CD4-positive, alpha-beta memory T cell (primary cell): ENCODE data around the gene LTK. TPM values are rescaled to one million over a fixed set of nuclear protein-coding genes. Genes with fewer than 3 reads are reported as not detected.

ENCODE experiments used
- CTCF ChIA-PET: fragments of 350-600 bp; sonication (Branson Sonifier 250); formaldehyde crosslinking; loops from one replicate; lab custom pipeline; 2021; ENCODE audit warnings: inconsistent platforms; ENCODE audit not compliant: partially characterized antibody; lab: Charles Lee
- POLR2A ChIA-PET: fragments of 350-600 bp; sonication (Branson Sonifier 250); formaldehyde crosslinking; loops from one replicate; lab custom pipeline; 2021; ENCODE audit not compliant: partially characterized antibody; lab: Charles Lee
- DNase-seq, 5 donors: peaks; one replicate each; pipeline versions ENCODE4 v3.0.0 to v3.0.0-alpha.2; 2020 to 2022; ENCODE audit warnings: mixed read lengths in 1 of 5
- H3K27ac ChIP-seq: one replicate; pipeline ENCODE4 v1.7.0; 2013; ENCODE audit warnings: low read depth, low read length
- H3K27me3 ChIP-seq: 2 replicates; pipeline ENCODE4 v1.7.0; 2013; ENCODE audit warnings: mild to moderate bottlenecking, low read length, moderate library complexity; ENCODE audit not compliant: insufficient read depth
- H3K36me3 ChIP-seq: 2 replicates; pipeline ENCODE4 v1.7.0; 2013; ENCODE audit warnings: mild to moderate bottlenecking, low read length, moderate library complexity; ENCODE audit not compliant: insufficient read depth
- H3K4me1 ChIP-seq: 2 replicates; pipeline ENCODE4 v1.7.0; 2013; ENCODE audit warnings: mild to moderate bottlenecking, low read length, moderate library complexity; ENCODE audit not compliant: insufficient read depth
- H3K4me3 ChIP-seq, 2 donors: one replicate each; pipeline ENCODE4 v1.7.0; 2013; ENCODE audit warnings: low read length in 2 of 2, mild to moderate bottlenecking in 1 of 2
- H3K9me3 ChIP-seq, 2 donors: one replicate each; pipeline ENCODE4 v1.7.0; 2013; ENCODE audit warnings: low read length in 2 of 2, control low read depth in 1 of 2; ENCODE audit not compliant: control insufficient read depth in 1 of 2
- H3K27ac Mint-ChIP-seq, 7 donors: one replicate each; pipeline ENCODE4 v1.8.0; 2020 to 2021; ENCODE audit warnings: mixed read lengths in 7 of 7, mild to moderate bottlenecking in 6 of 7, inconsistent platforms in 3 of 7, moderate library complexity in 3 of 7
- H3K27me3 Mint-ChIP-seq, 2 donors: one replicate each; pipeline ENCODE4 v1.8.0; 2020 to 2021; ENCODE audit warnings: mixed read lengths in 2 of 2
- H3K36me3 Mint-ChIP-seq, 2 donors: one replicate each; pipeline ENCODE4 v1.8.0; 2020 to 2021; ENCODE audit warnings: mixed read lengths in 2 of 2, inconsistent platforms in 1 of 2, mild to moderate bottlenecking in 1 of 2
- H3K4me1 Mint-ChIP-seq, 4 donors: one replicate each; pipeline ENCODE4 v1.8.0; 2020 to 2021; ENCODE audit warnings: mixed read lengths in 4 of 4, mild to moderate bottlenecking in 1 of 4
- H3K4me3 Mint-ChIP-seq, 8 donors: one replicate each; pipeline ENCODE4 v1.8.0; 2020 to 2021; ENCODE audit warnings: mixed read lengths in 8 of 8, mild to moderate bottlenecking in 7 of 8, moderate library complexity in 6 of 8, inconsistent platforms in 3 of 8
- H3K9me3 Mint-ChIP-seq, 8 donors: one replicate each; pipeline ENCODE4 v1.8.0; 2020 to 2021; ENCODE audit warnings: mixed read lengths in 8 of 8, mild to moderate bottlenecking in 5 of 8, inconsistent platforms in 3 of 8, moderate library complexity in 1 of 8
- intact Hi-C: fragments of 100-400 bp; cut with micrococcal nuclease; formaldehyde crosslinking; loops from one replicate; pipeline ENCODE4 v1.15.1; 2023
- polyA plus RNA-seq, 2 donors: library from polyadenylated mRNA; unstranded; fragments of 300-500 nt; fragmentation: Illumina TruSeq; gene quantifications; one replicate each; pipeline ENCODE4 v1.2.3, GENCODE V29; 2021
- total RNA-seq, 2 experiments: library from RNA; stranded (reverse); gene quantifications; one replicate each; pipeline ENCODE4 v1.2.3, GENCODE V29; 2021

LTK gene
- total and polyA plus RNA-seq, 4 experiments from 2014 or later = 1.9 to 5.1 (median 3.7) TPM

DNA sequence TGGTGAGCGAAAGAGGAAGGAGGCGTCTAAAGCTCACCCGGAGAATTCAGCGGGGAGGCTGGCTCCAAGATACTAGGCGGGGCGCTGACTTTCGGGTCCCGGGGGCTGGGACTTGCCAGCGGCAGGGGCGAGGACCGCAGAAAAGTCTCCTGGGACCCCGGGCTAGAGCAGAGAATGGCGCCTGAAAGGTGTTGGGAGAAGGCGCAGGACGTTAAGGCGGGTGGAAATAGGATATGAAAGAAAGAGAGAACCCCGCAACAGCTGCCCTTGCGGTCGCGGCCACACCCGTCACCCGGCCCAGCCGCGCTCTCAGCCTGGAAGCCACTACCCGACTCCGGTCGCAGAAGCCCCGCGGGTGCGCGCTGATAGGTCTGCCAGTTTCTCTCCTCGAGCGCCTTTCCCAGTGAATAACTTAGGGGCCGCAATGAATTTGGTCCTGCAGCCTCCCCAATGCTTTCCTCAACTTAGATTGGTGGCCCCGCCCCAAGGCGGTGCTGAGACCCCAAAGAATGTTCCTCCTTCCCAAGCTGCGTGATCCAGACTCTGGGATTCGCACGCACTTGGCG, 604 bp downstream of the LTK start:
- ChIA-PET POLR2A (interaction anchor here (1.7 to 1.8 kb wide), 2 partner anchors 19 to 109 kb away, joined by 4 to 5 read pairs; partner anchors contain the start of gene ITPKA), CTCF (interaction anchor here (0.9 kb wide), 1 partner anchor 47 kb away, joined by 3 read pairs; no protein-coding TSS in a partner anchor)
- H3K9me3 Mint-ChIP-seq = no peaks in the 10 kb centered on the region
- H3K27ac Mint-ChIP-seq = peak overlapping the region in 6 of 7 donors; percentile 65 to 75 (median 68)
- H3K4me3 ChIP-seq = peak overlapping the region; percentile 52 to 57
- DNase-seq = peak in 2 of 5 donors; percentile 26 to 38
- peaks cover 17% of the 10 kb centered on the region for H3K27me3 ChIP-seq
- no peaks in the 10 kb centered on the region for H3K9me3 ChIP-seq
- no peaks in the 10 kb centered on the region for H3K36me3 ChIP-seq
- peaks cover 6 to 33% (median 24%) of the 10 kb centered on the region in 4 donors for H3K4me1 Mint-ChIP-seq
- H3K4me3 Mint-ChIP-seq = peak overlapping the region; percentile 81 to 86 (median 83)
- H3K27me3 Mint-ChIP-seq = peaks cover 10 to 13% of the 10 kb centered on the region in 2 donors
- H3K4me1 ChIP-seq = peaks cover 27% of the 10 kb centered on the region
- peaks cover 0 to 3% of the 10 kb centered on the region in 2 donors for H3K36me3 Mint-ChIP-seq
- intact Hi-C loops = loop anchor here (2.0 kb wide), 1 partner anchor 48 kb away; no protein-coding TSS in a partner anchor
- H3K27ac ChIP-seq = no peak overlapping the region

DNA sequence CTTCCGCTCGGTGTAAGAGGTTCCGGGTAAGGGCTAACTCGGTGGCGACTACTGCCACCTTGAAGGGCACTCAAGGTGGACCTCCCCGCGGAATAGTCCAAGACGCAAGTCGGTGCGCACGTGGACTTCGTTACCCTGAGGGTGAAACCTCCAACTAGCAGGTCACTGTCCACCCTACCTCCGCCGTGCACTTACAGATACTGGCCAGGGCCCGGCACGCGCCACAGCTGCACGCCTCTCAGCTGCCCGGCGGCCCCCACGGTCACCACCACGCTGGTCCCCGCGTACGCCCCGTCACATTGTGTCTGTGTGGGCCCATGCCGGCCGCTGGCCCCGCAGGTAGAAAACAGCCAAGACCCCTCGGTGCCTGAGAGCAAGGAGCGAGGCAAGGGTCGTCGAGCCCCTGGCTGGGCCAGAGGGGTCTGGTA, 1.1 kb downstream of the LTK start:
- H3K9me3 ChIP-seq = no peaks in the 10 kb centered on the region
- peak overlapping the region in 1 of 2 donors; percentile 52 for H3K4me3 ChIP-seq
- Mint-ChIP-seq H3K4me1 (peaks cover 6 to 33% (median 24%) of the 10 kb centered on the region in 4 donors), H3K4me3 (peak overlapping the region; percentile 81 to 86 (median 83)), H3K27me3 (peaks cover 10 to 13% of the 10 kb centered on the region in 2 donors), H3K27ac (peak overlapping the region in 4 of 7 donors; percentile 65 to 74 (median 68)), H3K36me3 (peaks cover 0 to 3% of the 10 kb centered on the region in 2 donors), H3K9me3 (no peaks in the 10 kb centered on the region)
- POLR2A ChIA-PET = interaction anchor here (1.7 to 1.8 kb wide), 2 partner anchors 19 to 109 kb away, joined by 4 to 5 read pairs; partner anchors contain the start of gene ITPKA
- peaks cover 27% of the 10 kb centered on the region for H3K4me1 ChIP-seq
- DNase-seq = no peak
- H3K27ac ChIP-seq = no peak overlapping the region
- CTCF ChIA-PET = no interaction called here
- H3K36me3 ChIP-seq = no peaks in the 10 kb centered on the region
- intact Hi-C loops = loop anchor here (2.0 kb wide), 1 partner anchor 48 kb away; no protein-coding TSS in a partner anchor
- H3K27me3 ChIP-seq = peaks cover 17% of the 10 kb centered on the region

DNA sequence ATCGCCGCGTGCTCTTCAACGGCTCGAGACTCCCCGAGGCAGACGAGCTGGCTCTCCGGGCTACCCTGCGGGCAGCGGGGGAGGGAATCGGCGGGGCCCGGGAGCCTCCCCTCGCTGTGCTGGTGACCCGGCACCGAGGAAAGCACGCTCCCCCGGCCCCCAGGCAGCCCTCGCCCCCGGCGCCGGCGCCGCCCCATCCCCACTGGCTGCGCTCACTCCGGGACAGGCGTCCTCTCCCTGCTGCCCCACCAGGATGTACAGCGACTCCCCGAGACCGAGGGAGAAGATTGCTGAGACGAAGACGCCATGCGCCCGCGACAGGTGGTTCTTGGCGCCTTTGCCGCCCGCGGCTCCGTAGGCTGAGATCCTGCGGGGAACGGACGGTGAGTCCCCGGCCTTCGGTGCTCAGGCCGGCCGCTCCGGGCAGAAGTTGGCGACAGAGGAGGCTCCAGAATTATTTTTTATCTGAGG, 1.7 kb downstream of the LTK start:
- H3K27me3 Mint-ChIP-seq = peaks cover 10 to 13% of the 10 kb centered on the region in 2 donors
- peak overlapping the region; percentile 81 to 86 (median 83) for H3K4me3 Mint-ChIP-seq
- peaks cover 27% of the 10 kb centered on the region for H3K4me1 ChIP-seq
- POLR2A ChIA-PET = interaction anchor here (1.0 to 1.5 kb wide), 2 partner anchors 11 to 18 kb away, joined by 4 to 5 read pairs; no protein-coding TSS in a partner anchor
- peak overlapping the region in 1 of 2 donors; percentile 52 for H3K4me3 ChIP-seq
- H3K9me3 ChIP-seq = no peaks in the 10 kb centered on the region
- no peaks in the 10 kb centered on the region for H3K9me3 Mint-ChIP-seq
- H3K36me3 ChIP-seq = no peaks in the 10 kb centered on the region
- no peak overlapping the region for H3K27ac ChIP-seq
- CTCF ChIA-PET = no interaction called here
- H3K4me1 Mint-ChIP-seq = peaks cover 6 to 33% (median 24%) of the 10 kb centered on the region in 4 donors
- DNase-seq = peak in 2 of 5 donors; percentile 28 to 30
- peak overlapping the region in 2 of 7 donors; percentile 6 to 65 for H3K27ac Mint-ChIP-seq
- H3K36me3 Mint-ChIP-seq = peaks cover 0 to 3% of the 10 kb centered on the region in 2 donors
- intact Hi-C loops = loop anchor here (2.0 kb wide), 1 partner anchor 47 kb away; no protein-coding TSS in a partner anchor
- peaks cover 17% of the 10 kb centered on the region for H3K27me3 ChIP-seq

DNA sequence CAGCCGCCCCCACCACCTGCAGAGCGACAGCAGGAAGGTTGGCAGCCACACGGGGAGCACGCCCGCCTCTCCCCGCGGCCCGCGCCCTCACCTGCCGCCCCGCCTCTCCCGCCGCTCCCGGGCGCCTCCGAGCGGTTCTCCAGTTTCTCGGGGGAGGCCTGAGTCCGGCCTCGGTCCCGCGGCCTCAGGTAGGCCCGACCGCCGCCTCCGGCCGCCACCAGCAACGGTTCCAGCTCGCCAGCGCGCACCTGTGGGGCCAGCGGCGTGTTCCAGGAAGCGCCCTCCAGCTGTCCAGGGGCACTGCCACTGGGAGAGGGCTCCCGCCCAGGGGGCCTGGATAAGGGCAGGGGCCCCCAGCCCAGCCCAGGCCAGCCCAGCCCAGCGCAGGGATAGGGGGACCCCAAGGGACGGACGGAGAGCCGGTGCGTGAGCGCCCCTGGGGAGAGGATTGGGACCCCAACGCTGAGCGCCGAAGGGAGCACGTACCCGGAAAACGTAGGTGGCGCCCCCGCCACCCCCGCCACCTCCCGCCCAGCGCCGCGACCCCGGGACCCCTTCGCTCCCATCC, 2.2 kb downstream of the LTK start:
- Mint-ChIP-seq H3K27me3 (peaks cover 10 to 13% of the 10 kb centered on the region in 2 donors), H3K4me3 (peak overlapping the region in 1 of 8 donors; percentile 84), H3K4me1 (peaks cover 6 to 33% (median 24%) of the 10 kb centered on the region in 4 donors), H3K9me3 (no peaks in the 10 kb centered on the region), H3K36me3 (no peaks in the 10 kb centered on the region), H3K27ac (no peak overlapping the region)
- Histone ChIP-seq H3K27me3 (peaks cover 17% of the 10 kb centered on the region), H3K4me3 (no peak overlapping the region), H3K36me3 (no peaks in the 10 kb centered on the region), H3K27ac (no peak overlapping the region), H3K4me1 (peaks cover 27% of the 10 kb centered on the region), H3K9me3 (no peaks in the 10 kb centered on the region)
- POLR2A ChIA-PET = interaction anchor here (1.0 to 1.5 kb wide), 2 partner anchors 10 to 17 kb away, joined by 4 to 5 read pairs; no protein-coding TSS in a partner anchor
- CTCF ChIA-PET = no interaction called here
- no peak for DNase-seq
- intact Hi-C loops = no loop called here

DNA sequence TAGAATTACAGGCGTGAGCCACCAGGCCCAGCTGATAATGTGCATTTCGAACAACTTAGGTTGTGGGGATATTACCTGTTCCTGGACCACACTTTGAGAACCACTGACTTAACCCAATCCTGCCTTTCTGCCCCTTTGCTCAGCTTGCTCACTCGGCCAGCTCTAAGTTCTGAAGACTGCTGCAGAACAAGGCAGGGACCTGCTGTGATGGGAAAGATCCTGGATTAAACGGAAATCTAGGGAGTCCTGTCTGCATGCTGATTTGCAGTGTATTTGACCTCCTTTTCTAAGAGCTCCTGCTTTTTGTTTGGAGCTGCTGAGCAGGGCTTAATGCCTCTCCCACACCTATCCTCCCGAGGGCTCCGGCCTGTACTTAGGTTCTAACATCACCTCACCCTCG, 2.9 kb downstream of the LTK start:
- Mint-ChIP-seq H3K4me3 (peak overlapping the region in 5 of 8 donors; percentile 17 to 52 (median 38)), H3K9me3 (no peaks in the 10 kb centered on the region), H3K36me3 (no peaks in the 10 kb centered on the region), H3K4me1 (peaks cover 6 to 33% (median 24%) of the 10 kb centered on the region in 4 donors), H3K27ac (no peak overlapping the region), H3K27me3 (peaks cover 10 to 13% of the 10 kb centered on the region in 2 donors)
- H3K9me3 ChIP-seq = no peaks in the 10 kb centered on the region
- no peaks in the 10 kb centered on the region for H3K36me3 ChIP-seq
- no peak overlapping the region for H3K27ac ChIP-seq
- peak in 1 of 5 donors; percentile 22 for DNase-seq
- H3K4me1 ChIP-seq = peaks cover 27% of the 10 kb centered on the region
- CTCF ChIA-PET = interaction anchor here (0.6 kb wide), 1 partner anchor 11 kb away, joined by 3 read pairs; no protein-coding TSS in a partner anchor
- intact Hi-C loops = no loop called here
- POLR2A ChIA-PET = interaction anchor here (1.5 kb wide), 1 partner anchor 9 kb away, joined by 4 read pairs; no protein-coding TSS in a partner anchor
- H3K4me3 ChIP-seq = no peak overlapping the region
- peaks cover 17% of the 10 kb centered on the region for H3K27me3 ChIP-seq

DNA sequence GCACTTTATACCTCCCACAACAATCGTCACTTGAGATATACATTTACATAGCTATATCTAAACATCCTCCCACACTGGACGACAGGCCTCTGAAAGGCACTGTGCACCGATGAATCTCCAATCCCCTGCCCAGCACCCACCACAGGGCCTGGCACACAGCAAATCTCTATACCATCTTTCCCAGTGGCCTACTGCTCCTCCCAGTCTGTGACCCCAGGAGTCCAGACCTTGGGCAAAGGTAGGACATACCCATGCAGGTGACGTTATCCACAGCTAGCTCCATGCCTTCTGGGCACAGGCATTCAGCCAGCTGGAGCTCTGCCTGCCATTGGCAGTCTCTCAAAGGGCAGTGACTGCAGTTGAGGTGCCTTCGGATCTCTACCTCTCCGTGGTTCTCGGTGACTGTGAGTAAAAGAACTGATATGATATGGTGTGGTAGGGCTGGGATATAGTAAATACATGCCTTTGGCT, 5.8 kb downstream of the LTK start:
- H3K4me1 Mint-ChIP-seq = peaks cover 1 to 18% (median 8%) of the 10 kb centered on the region in 4 donors
- POLR2A ChIA-PET = no interaction called here
- no peak overlapping the region for H3K4me3 Mint-ChIP-seq
- Histone ChIP-seq H3K27ac (no peak overlapping the region), H3K27me3 (peaks cover 8% of the 10 kb centered on the region), H3K36me3 (no peaks in the 10 kb centered on the region), H3K4me3 (no peak overlapping the region), H3K4me1 (peaks cover 9% of the 10 kb centered on the region), H3K9me3 (no peaks in the 10 kb centered on the region)
- no peak for DNase-seq
- intact Hi-C loops = no loop called here
- no peaks in the 10 kb centered on the region for H3K36me3 Mint-ChIP-seq
- peak overlapping the region in 2 of 7 donors; percentile 5 to 55 for H3K27ac Mint-ChIP-seq
- peaks cover 9 to 10% of the 10 kb centered on the region in 2 donors for H3K27me3 Mint-ChIP-seq
- CTCF ChIA-PET = interaction anchor here (1.9 to 3.8 kb wide), 2 partner anchors 15 to 43 kb away, joined by 7 to 23 read pairs; partner anchors contain the start of gene ITPKA
- no peaks in the 10 kb centered on the region for H3K9me3 Mint-ChIP-seq
